22Rv1 (cell line): ENCODE data around the gene CDH15.

Source experiments
- CTCF ChIP-seq: fragments of 450-650 bp; IDR thresholded peaks from 2 replicates; pipeline ENCODE4 v1.5.1; 2017; ENCODE audit warnings: mild to moderate bottlenecking
- ZFX ChIP-seq: fragments of 450-650 bp; IDR thresholded peaks from 2 replicates; pipeline ENCODE4 v1.6.1; 2017; ENCODE audit warnings: antibody characterized with exemption, borderline replicate concordance

DNA sequence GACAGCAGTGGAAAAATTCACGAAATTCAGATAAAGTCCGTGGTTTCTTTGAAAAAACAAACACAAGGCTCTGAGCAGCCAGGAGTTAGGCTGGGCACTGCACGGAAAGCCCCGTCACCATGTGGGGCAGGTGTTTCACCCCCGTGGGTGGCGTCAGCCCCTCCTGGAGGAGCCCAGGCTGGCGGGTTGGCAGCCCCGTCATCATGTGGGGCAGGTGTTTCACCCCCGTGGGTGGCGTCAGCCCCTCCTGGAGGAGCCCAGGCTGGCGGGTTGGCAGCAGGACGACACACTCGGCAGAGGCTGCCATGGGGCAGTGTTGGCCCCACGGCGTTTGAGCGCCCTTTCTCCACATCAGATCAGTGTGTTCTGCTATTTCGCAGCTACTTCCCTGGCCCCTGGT lies 39.8 kb upstream of the CDH15 start:
- TF ChIP-seq CTCF (no peak), ZFX (no peak)
